Gastroesophageal sphincter (tissue), 3 donors: ENCODE results near the gene GHRH.

Source experiments
- POLR2A ChIP-seq, 2 donors: fragments of 450-650 bp; IDR thresholded peaks; one replicate each; pipeline ENCODE4 v1.6.1; 2017; ENCODE audit warnings: antibody characterized with exemption in 2 of 2, mild to moderate bottlenecking in 2 of 2, moderate library complexity in 1 of 2
- POLR2AphosphoS5 ChIP-seq: sonication (generic); formaldehyde crosslinking; IDR thresholded peaks from one replicate; pipeline ENCODE4 v1.6.1; 2017; ENCODE audit warnings: antibody characterized with exemption
- TF ChIP-seq, protein P1 (sequence below), 4 experiments: fragments of 200-600 bp in 2 of 4; fragments of 450-650 bp in 2 of 4; sonication (generic) in 1 of 4; IDR thresholded peaks; one replicate each; pipeline ENCODE4 v1.5.1; 2017 to 2019; ENCODE audit warnings: antibody characterized with exemption in 4 of 4, mild to moderate bottlenecking in 2 of 4, moderate library complexity in 2 of 4

DNA sequence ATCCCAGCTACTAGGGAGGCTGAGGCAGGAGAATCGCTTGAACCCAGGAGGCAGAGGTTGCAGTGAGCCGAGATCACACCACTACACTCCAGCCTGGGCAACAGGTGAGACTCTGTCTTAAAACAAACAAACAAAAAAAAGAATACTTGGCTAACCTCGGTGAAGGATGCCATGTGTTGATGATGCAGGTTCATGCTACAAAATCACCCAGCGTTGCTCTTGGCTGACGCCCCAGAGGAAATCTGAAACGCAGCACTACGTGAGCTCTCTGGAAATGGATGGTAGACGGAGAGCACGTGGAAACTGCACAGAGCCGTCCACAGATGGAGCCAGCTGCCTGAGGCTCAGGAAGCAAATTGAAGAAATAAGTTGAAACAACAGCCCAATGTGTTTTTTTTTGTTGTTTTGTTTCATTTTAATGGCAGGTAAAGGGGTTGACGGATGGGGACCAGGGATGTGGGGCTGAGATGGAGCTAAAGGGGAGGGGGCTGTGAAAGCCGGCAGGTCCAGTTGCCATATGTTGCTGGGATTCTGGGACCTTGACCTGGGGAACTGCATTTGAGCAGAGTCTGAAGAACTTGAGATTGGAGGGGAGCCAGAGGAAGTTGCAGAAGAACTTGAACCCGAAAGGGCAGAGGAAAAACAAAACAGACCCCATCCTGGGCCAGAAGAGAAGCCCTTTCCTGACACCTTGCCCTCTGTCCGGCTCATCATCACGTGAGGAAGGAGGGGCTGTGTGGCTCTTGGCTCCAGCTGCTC, 15.1 kb upstream of the GHRH start:
- TF ChIP-seq, protein P1, sequence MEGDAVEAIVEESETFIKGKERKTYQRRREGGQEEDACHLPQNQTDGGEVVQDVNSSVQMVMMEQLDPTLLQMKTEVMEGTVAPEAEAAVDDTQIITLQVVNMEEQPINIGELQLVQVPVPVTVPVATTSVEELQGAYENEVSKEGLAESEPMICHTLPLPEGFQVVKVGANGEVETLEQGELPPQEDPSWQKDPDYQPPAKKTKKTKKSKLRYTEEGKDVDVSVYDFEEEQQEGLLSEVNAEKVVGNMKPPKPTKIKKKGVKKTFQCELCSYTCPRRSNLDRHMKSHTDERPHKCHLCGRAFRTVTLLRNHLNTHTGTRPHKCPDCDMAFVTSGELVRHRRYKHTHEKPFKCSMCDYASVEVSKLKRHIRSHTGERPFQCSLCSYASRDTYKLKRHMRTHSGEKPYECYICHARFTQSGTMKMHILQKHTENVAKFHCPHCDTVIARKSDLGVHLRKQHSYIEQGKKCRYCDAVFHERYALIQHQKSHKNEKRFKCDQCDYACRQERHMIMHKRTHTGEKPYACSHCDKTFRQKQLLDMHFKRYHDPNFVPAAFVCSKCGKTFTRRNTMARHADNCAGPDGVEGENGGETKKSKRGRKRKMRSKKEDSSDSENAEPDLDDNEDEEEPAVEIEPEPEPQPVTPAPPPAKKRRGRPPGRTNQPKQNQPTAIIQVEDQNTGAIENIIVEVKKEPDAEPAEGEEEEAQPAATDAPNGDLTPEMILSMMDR (IDR thresholded peaks at IDR 0.05): peak in 1 of 4 experiments; percentile 37
- TF ChIP-seq POLR2AphosphoS5: no peak
- no peak for TF ChIP-seq POLR2A (IDR thresholded peaks at IDR 0.05)
